Measurements from ENCODE around the gene GRID2IP.

The GRID2IP gene

DNA sequence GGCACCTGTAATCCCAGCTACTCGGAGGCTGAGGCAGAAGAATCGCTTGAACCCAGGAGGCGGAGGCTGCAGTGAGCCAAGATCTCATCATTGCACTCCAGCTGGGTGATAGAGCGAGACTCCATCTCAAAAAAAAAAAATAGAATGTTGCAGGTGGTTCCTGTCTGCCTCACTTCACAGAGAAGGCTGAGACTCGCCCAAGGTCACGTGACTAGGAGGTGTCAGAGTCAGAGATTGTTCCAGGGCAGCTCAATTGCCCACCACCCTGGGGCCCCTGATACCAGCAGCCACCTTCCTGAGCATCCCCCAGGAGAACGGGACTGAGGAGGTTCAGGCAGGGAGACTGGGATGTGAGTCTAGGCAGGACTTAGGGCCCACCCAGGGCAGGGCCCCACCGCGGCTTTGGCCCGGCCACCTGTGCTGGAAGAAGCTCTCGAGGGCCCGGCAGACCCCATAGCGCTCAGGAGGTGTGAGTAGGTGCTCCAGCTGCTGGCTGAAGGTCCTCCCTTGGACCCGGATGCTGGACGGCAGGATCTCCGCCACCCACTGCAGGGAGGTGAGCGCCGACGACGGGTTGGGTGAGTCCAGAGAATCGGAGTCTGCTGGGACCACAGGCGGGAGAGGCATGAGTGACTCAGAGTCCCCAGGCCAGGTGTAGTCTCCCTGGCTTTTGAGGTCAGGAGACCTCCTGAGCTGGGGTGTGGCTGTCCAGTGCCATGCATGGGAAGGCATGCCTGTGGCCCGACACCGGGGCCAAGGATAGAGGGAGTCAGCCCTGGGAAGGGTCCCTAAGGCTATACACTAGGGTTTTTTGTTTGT lies 30.9 kb downstream of the GRID2IP start:
- DNase-seq (ENCODE audit: low spot score), result no peak

GRCh38 chr7:6516387-6516983 lies 34.8 kb downstream of the GRID2IP start:
- DNase-seq (ENCODE audit: low spot score), result peak; percentile 86

GRCh38 chr7:6513541-6513940 lies 37.7 kb downstream of the GRID2IP start:
- DNase-seq (ENCODE audit: low spot score), result no peak

DNA sequence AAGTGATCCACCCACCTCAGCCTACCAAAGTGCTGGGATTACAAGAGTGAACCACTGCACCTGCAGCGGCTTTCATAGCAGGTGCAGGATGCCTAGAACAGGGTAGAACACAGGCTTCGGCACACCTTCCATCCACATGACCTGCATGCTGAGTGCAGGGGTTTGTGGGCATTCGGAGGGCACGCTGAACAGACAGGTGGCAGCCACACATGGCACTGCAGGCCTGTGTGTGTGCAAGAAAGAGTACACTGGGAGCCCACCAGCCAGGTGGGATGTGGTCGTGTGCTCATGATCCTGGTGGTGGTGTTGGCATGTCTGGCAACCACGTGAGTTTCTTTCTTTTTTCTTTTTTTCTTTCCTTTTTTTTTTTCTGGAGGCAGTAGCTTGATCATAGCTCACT lies 38.4 kb downstream of the GRID2IP start:
- no peak for DNase-seq (ENCODE audit: low spot score)

- no peak for DNase-seq (ENCODE audit: low spot score)
Observed at GRCh38 chr7:6510476-6511133, 40.7 kb downstream of the GRID2IP start.

DNA sequence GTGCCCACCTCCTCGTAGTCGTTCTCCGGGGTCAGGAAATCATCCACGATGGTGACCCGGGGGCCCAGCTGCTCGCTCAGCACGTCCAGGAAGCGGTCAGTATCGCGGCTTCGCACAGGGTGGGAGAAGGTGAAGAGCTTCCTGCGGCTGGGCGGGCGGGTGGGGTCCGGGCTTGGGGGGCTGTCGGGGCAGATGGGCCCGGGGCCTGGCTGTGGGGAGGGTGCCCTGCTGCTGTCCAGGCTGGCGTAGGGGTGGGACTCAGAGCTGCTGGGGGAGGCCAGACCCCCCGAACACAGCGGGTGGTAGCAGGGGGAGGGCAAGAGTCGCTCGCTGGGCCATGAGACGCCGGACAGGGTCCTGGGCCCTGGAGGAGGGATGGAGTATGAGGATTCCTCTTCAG lies 42.3 kb downstream of the GRID2IP start:
- DNase-seq (ENCODE audit: low spot score), result no peak

DNA sequence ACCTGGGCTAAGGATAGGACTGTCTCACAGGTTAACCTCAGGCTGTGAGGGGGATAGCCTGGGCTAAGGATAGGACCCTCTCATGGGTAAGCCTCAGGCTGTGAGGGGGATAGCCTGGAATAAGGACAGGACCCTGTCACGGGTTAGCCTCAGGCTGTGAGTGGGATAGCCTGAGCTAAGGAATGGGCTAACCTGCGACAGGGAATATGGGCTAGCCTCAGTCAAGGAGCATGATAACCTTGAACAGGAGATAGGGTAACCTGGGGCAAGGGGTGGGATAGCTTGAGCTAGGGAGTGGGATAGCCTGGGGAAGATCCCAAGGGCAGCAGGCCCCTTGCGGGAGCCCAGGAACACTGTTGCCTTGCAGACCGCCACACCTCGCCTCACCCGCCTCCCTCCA lies 42.7 kb downstream of the GRID2IP start:
- DNase-seq (ENCODE audit: low spot score), result no peak

DNA sequence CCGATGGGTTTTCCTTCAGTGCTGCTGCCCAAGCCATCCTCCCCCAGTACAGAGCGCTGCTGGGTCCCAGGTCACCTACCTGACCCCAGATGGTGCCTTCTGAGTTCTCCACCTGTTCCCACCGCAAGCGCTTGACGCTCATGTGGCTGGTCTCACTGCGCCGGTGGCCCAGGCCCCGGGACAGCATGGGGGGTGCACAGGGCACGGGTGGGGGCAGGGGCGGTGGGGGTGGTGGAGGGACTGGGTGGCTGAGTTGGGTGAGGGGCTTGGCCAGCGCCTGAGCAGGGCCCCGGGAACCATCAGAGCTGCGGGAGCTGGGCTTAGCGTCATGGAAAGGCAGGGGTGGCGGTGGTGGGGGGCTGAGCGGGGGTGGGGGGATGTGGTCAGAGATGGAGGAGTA lies 43.4 kb downstream of the GRID2IP start:
- DNase-seq (ENCODE audit: low spot score), result no peak

- no peak for DNase-seq (ENCODE audit: low spot score)
Observed at GRCh38 chr7:6505685-6506559, 45.3 kb downstream of the GRID2IP start.

GRCh38 chr7:6504996-6505395 lies 46.3 kb downstream of the GRID2IP start:
- no peak for DNase-seq (ENCODE audit: low spot score)

GRCh38 chr7:6502886-6503285 lies 48.4 kb downstream of the GRID2IP start:
- DNase-seq (ENCODE audit: low spot score), result no peak

DNA sequence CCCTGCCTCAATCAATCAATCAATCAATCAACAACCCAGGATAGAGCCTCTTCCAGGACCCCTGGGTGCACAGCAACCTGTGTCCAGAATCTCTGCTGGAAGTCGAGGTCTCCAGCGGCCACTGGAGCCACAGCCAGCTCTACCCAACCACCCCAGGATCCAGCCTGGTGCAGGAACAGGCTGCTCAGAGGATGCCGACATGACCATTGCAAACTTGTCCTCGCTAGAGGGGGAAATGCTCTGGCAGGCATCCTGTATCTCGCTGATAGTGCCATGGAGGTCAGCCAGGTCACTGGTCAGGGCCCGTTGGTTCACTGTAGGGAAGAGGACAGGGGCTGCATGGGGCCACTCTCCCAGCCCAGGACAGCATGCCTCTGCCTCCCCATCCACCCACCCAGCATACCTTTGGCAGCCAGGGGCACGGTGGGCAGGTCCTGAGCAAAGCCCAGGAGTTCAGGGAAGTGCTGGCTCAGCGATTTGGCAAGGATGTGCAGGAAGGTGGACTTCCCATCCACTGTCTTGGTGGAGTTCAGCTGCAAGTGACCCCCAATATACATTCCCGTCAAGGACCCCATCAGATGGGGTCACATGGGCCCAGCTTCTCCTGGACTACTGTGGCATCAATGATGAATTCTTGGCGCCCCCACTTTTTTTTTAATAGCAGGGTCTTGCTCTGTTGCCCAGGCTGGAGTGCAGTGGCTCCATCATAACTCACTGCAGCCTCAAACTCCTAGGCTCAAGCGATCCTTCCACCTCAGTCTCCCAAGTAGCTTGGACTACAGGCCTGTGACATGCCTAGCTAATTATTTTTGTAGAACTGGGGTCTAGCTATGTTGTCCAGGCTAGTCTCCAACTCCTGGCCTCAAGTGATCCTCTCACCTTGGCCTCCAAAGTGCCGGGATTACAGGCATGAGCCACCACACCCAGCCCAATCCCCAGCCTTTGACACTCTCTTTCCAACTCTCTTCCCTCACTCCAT lies 49.4 kb downstream of the GRID2IP start:
- DNase-seq (ENCODE audit: low spot score), result no peak

DNA sequence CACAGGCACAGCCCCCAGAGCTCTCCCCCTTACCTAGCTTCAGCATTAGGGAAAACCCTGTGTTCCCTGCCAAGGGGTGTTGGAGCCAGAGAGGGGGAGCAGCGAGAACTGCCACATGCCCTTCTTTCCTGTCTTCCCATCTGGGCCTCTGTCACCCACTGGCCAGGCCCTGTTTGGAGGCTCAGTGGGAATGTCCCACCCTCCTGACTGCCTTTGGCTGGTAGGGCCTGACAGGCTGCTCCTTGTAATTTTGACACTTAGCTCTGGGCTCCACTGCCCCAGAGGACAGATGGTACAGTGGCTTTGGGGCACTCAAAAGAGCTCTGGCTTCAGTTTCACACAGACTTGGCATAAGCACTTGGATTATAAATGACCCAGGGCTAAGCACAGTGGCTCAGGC lies 50.6 kb downstream of the GRID2IP start:
- DNase-seq (ENCODE audit: low spot score), result no peak

DNA sequence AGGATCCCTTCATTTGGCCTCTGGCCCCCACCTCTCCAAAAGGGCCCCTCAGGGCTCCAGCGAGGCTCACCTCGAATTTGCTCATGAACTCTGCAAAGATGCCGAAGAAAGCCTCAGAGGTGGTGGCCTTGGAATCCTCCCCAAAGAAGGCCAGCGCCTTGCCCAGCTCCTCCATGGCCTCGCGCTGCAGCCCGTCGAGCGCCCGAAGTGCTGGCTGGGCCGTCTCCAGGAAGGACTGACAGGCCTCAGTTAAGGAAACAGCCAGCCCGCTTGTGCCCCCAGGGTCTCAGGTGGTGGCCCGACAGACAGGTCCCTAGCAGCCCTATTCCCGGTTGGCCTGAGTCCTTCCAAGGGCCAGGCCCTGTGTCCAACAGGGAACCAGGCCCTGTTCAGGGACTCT lies 53.3 kb downstream of the GRID2IP start:
- DNase-seq (ENCODE audit: low spot score), result no peak

GRCh38 chr7:6497637-6497905 lies 53.7 kb downstream of the GRID2IP start:
- DNase-seq (ENCODE audit: low spot score), result no peak

DNA sequence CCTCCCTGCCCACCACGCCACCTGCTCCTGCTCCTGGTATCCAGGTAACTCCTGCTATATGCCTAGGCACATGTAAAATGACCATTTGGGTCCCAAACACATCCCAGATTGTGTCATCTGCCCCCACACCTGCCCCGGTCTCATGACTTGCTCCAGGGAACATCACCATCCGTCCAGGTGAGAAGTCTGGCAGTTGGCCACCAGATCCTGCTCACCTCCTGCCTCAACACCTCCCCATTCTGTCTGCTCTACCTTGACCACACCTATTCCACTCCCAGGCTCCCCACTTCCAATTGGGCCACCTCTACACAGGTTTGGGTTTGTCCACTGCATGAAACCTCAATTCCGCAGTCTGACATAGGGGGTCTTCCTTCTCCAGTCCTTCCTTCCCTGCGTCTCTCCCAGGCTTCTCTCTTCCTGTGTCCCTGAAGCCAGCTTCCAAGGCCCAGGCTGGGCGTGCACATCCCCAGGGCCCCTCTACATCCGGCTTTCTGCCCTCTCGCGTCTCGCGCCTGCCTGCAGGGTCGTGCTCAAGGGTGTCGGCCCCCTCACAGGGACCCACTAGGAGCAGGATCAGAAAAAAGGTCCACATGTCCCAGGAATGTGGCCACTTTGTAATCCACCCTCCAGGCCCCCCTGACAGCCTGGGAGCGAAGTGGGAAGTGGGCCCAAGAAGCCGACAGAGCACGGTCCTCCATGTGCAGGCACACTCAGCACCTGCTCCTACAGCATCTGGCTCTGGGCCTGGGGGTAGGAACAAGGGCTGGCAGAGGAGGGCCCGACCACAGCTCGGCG lies 54.2 kb downstream of the GRID2IP start:
- no peak for DNase-seq (ENCODE audit: low spot score)

DNA sequence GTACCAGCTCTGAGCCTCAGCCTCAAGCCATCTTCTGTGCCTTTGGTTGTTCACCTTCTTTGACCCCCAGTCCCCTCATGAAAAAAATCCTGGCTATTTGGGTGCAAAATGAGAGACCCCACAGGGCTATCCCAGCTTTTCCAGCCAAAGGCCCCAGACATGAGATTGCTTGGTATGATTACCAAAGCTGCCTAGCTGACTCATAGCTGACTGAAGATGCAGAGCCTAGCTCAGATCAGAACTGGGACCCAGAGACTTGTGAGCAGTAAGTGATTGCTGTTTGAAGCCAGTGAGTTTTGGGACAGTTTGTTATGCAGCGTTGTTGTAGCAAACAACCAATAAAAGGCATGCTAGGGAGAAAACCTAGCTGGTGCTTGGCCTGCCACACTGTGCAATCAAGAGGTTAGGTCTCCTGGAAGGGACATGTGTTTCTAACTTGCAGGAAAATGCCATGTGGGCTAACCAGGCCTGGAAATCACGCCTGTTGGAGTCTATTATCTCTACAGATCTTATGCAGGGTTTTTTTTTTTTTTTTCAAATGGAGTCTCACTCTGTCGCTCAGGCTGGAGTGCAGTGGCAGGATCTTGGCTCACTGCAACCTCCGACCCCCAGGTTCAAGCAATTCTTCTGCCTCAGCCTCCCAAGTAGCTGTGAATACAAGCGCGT lies 55.5 kb downstream of the GRID2IP start:
- DNase-seq (ENCODE audit: low spot score), result no peak

DNA sequence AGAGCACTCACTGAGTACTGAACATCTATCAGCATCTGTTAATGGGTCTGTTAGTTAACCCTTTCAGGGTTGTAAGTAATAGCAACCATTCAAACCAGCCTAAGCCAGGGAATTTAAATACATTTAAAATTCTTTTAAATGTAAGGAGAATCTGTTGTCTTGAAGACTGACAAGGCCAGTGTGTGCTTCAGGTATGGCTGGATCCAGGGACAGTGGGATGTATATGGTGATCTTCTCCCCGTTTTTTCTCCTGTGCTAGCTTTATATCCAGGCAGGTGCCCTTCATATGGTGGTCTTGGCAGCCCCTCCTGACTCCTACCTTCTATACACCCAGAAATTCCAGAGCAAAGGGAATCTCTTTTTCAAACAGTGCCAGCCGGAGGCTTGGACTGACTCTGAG lies 56.9 kb downstream of the GRID2IP start:
- DNase-seq (ENCODE audit: low spot score), result no peak

- DNase-seq (ENCODE audit: low spot score), result no peak
Observed at GRCh38 chr7:6491194-6491593, 60.1 kb downstream of the GRID2IP start.

DNA sequence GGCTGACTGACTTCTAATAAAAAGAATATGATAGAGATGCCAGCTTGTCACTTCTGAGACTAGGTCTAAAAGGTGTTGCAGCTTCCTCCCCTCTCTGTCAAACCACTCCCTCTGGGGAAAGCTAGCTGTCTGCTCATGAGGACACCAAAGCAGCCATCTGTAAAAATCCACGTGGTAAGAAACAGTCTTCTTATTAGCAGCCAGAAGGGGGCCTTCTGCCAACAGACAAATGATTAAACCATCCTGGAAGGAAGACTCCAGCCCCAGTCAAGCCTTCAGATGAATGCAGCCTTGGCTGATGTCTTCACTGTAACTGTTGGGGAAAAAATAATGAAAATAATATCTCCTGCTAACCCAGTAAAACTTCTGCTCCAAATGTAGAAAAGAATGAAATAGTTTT lies 61.6 kb downstream of the GRID2IP start:
- peak; percentile 29 for DNase-seq (ENCODE audit: low spot score)

All from kidney tubule cell (primary cell).